Measurements from ENCODE around the gene GSE1. TPM values are rescaled to one million over a fixed set of nuclear protein-coding genes. Genes with fewer than 3 reads are reported as not detected.
A peak's percentile ranks its signal among the peaks of the same experiment; 100 is the strongest.

The GSE1 gene
- total and polyA plus RNA-seq, 5 donors from 2014 or later = 0.38 to 17.1 (median 0.55) TPM

DNA sequence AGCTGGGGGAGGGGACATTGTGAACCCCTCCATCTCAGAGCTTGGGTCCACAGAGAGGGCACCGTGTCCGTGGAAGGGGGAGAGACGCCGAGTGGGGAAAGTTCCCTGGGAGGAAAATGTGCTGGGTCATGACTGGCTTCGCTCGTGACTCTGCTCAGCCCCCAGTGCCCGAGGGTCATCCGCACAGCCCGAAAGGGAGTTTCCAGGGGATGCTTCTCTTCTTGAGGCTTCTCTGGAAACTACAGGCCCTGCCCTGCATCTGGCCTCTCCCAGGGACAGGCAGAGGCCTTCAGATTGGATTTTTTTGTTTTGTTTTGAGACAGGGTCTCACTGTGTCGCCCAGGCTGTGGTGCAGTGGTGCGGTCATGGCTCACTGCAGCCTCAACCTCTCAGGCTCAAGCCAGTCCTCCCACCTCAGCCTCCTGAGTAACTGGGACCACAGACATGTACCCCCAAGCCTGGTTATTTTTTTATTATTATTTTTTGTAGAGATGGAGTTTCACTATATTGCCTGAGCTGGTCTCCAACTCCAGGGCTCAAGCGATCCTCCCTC, 9.8 kb upstream of the GSE1 start:
- Mint-ChIP-seq H3K27ac (no peak overlapping the region), H3K4me1 (peaks cover 0 to 8% (median 0%) of the 10 kb centered on the region in 4 donors), H3K27me3 (peaks cover 4% of the 10 kb centered on the region), H3K9me3 (no peaks in the 10 kb centered on the region), H3K4me3 (no peak overlapping the region), H3K36me3 (no peaks in the 10 kb centered on the region)
- H3K27me3 ChIP-seq (ENCODE audit: control insufficient read depth, insufficient read depth, low read length) = no peaks in the 10 kb centered on the region
- H3K9me3 ChIP-seq (ENCODE audit: control insufficient read depth in 2 of 2, low read length in 2 of 2) = no peaks in the 10 kb centered on the region
- H3K36me3 ChIP-seq (ENCODE audit: control insufficient read depth, insufficient read depth, low read length) = no peaks in the 10 kb centered on the region
- DNase-seq (no peak), ATAC-seq (ENCODE audit: low read depth in 2 of 2) (no peak)
- H3K27ac ChIP-seq (ENCODE audit: insufficient read depth, low read length, poor library complexity, severe bottlenecking) = no peak overlapping the region
- H3K4me1 ChIP-seq (ENCODE audit: control insufficient read depth, insufficient read depth, low read length, poor library complexity, severe bottlenecking) = no peaks in the 10 kb centered on the region
- no peak overlapping the region for H3K4me3 ChIP-seq (ENCODE audit: low read depth, low read length)

DNA sequence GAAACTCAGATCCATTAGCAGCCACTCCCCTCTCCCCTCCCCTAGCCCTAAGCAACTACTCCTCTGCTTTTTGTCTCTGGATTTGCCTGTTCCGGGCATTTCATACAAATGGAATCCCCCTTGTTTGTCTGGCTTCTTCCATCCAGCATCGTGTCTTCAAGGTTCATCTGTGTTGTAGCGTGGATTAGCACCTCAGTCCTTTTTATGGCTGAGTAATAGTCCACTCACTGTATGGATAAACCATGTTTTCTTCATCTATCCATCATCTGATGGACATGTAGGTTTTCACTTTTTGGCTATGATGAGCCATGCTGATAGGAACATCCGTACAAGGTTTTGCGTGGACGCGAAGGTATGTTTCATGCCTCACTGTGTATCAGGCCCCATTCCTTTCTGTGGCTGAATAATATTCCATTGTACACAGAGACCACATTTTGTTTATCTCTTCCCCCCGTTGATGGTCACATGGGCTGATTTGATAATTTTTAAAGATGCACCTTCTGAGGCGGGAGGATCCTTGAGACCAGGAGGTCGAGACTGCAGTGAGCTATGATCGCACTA, 8.9 kb upstream of the GSE1 start:
- no peaks in the 10 kb centered on the region for H3K27me3 ChIP-seq (ENCODE audit: control insufficient read depth, insufficient read depth, low read length)
- no peak overlapping the region for H3K27ac ChIP-seq (ENCODE audit: insufficient read depth, low read length, poor library complexity, severe bottlenecking)
- H3K4me3 ChIP-seq (ENCODE audit: low read depth, low read length) = no peak overlapping the region
- Mint-ChIP-seq H3K27ac (no peak overlapping the region), H3K36me3 (no peaks in the 10 kb centered on the region), H3K4me3 (no peak overlapping the region), H3K27me3 (peaks cover 7% of the 10 kb centered on the region), H3K4me1 (peaks cover 0 to 8% (median 0%) of the 10 kb centered on the region in 4 donors), H3K9me3 (no peaks in the 10 kb centered on the region)
- no peaks in the 10 kb centered on the region for H3K36me3 ChIP-seq (ENCODE audit: control insufficient read depth, insufficient read depth, low read length)
- no peaks in the 10 kb centered on the region for H3K4me1 ChIP-seq (ENCODE audit: control insufficient read depth, insufficient read depth, low read length, poor library complexity, severe bottlenecking)
- DNase-seq (no peak), ATAC-seq (ENCODE audit: low read depth in 2 of 2) (no peak)
- no peaks in the 10 kb centered on the region for H3K9me3 ChIP-seq (ENCODE audit: control insufficient read depth in 2 of 2, low read length in 2 of 2)

DNA sequence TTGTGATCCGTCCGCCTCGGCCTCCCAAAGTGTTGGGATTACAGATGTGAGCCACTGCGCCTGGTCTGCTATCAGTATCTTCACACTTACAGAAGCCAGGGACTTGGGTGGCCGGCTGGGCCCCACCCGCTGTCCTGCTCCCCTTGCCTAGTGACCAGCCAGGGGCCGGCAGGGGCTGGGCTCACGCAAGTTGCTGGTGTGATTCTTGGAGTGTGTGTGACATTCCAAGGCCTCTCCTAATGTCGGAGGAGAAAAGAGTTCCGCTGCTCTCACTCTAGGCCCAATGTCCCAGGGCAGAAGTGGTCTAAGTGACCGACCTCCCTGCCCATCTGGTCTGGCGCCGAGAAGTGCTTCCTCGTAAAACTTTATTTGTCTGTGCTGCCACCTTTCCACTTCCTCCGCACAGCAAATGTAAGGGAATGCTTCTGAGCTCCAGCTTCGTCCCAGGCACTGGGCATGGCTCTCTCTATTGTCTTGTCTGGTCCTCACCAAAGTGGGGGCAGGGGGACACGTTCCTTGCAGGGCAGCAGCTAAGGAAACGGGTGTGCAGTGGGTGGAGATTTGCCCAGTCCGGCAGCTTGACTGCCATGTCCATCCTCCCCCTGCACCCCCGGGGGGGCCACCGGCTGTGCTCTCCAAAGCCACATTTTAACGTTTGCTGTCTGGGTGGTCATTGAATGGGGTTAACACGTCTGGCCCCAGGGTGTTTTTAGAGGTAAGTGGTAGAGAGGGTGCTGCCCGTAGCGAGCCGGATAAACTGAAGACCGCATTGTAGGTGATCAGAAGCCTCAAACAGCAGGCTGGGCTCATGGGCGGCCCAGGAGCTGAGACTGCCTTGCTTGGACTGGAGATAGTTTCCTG, 7.8 kb upstream of the GSE1 start:
- peaks cover 0 to 13% (median 0%) of the 10 kb centered on the region in 4 donors for H3K4me1 Mint-ChIP-seq
- H3K36me3 ChIP-seq (ENCODE audit: control insufficient read depth, insufficient read depth, low read length) = no peaks in the 10 kb centered on the region
- DNase-seq = no peak
- H3K9me3 Mint-ChIP-seq = no peaks in the 10 kb centered on the region
- no peak overlapping the region for H3K4me3 ChIP-seq (ENCODE audit: low read depth, low read length)
- no peak overlapping the region for H3K4me3 Mint-ChIP-seq
- no peaks in the 10 kb centered on the region for H3K9me3 ChIP-seq (ENCODE audit: control insufficient read depth in 2 of 2, low read length in 2 of 2)
- H3K27me3 ChIP-seq (ENCODE audit: control insufficient read depth, insufficient read depth, low read length) = no peaks in the 10 kb centered on the region
- H3K27me3 Mint-ChIP-seq = peaks cover 15% of the 10 kb centered on the region
- no peak overlapping the region for H3K27ac ChIP-seq (ENCODE audit: insufficient read depth, low read length, poor library complexity, severe bottlenecking)
- H3K36me3 Mint-ChIP-seq = no peaks in the 10 kb centered on the region
- ATAC-seq (ENCODE audit: low read depth in 2 of 2) = no peak
- no peak overlapping the region for H3K27ac Mint-ChIP-seq
- peaks cover 3% of the 10 kb centered on the region for H3K4me1 ChIP-seq (ENCODE audit: control insufficient read depth, insufficient read depth, low read length, poor library complexity, severe bottlenecking)

DNA sequence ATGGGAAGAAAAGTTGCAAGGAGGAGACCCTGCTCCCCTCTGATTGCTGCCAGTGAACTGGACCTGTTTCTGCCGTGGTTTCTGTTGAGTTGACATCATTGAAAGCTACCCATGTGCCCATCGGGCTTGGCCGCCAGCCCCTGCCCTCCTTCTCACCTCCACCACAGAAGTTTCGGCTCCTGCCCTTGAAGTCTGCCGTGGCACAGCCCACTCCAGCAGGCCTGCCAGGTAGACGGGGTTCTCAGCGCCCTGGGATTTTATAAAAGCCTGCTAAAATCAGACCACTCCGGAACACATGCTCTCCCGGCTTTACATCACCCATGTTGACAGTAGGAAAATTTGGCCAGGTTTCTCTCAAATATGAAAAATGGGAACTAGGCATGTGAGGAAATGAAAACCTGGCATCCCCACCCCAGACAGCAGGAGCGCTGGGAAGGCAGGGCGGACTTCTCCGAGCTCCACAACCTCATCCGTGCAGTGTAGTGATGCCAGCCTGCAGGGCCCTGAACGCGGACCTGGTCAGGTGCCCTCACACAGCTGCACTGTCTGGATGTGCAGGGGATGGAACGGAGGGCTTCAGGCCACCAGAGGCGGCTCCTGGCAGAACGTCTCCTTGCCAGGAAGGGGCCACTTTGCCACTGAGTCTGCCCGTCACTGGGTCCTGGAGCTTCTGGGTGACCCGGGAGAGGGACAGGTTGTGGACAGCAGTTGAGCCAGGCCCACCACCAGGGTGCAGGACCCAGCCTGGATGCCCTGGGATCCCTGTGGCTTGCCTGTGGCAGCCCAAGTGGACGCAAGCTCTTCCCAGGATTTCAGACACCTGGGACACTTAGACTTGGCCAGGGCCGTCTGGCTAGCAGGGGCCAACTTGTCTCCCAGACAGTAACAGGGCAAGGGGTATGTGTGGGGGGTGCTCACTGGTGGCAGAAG, 6.9 kb upstream of the GSE1 start:
- no peak for ATAC-seq (ENCODE audit: low read depth in 2 of 2)
- Histone ChIP-seq H3K9me3 (ENCODE audit: control insufficient read depth in 2 of 2, low read length in 2 of 2) (no peaks in the 10 kb centered on the region), H3K4me1 (ENCODE audit: control insufficient read depth, insufficient read depth, low read length, poor library complexity, severe bottlenecking) (peaks cover 12% of the 10 kb centered on the region), H3K4me3 (ENCODE audit: low read depth, low read length) (no peak overlapping the region), H3K27ac (ENCODE audit: insufficient read depth, low read length, poor library complexity, severe bottlenecking) (no peak overlapping the region), H3K27me3 (ENCODE audit: control insufficient read depth, insufficient read depth, low read length) (no peaks in the 10 kb centered on the region), H3K36me3 (ENCODE audit: control insufficient read depth, insufficient read depth, low read length) (no peaks in the 10 kb centered on the region)
- no peaks in the 10 kb centered on the region for H3K36me3 Mint-ChIP-seq
- H3K9me3 Mint-ChIP-seq = peaks cover 0 to 1% (median 0%) of the 10 kb centered on the region in 7 donors
- no peak for DNase-seq
- no peak overlapping the region for H3K27ac Mint-ChIP-seq
- peaks cover 0 to 20% (median 1%) of the 10 kb centered on the region in 4 donors for H3K4me1 Mint-ChIP-seq
- H3K27me3 Mint-ChIP-seq = peaks cover 20% of the 10 kb centered on the region
- H3K4me3 Mint-ChIP-seq = no peak overlapping the region

DNA sequence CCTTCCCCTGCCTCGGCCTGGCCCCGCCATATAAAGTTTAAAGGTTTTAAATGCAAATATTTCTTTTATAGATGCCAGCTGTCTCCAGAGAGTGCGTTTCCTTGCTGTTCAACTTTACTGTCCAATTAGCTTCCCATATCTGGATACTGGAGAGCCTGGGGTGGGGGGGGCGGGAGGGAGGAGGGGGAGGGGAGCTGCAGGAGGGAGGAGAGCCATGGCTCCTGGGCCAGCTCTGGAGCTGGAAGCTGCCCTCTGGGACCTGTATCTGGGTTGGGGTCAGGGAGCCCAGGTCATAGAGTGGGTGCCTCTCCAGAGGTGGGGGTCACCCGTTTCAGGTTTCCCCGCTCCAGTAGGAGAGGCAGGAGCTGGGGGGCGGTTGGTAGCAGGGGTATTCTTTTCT, 6.2 kb upstream of the GSE1 start:
- DNase-seq = no peak
- Mint-ChIP-seq H3K4me1 (peaks cover 0 to 22% (median 1%) of the 10 kb centered on the region in 4 donors), H3K27me3 (peaks cover 20% of the 10 kb centered on the region), H3K27ac (no peak overlapping the region), H3K36me3 (no peaks in the 10 kb centered on the region), H3K4me3 (no peak overlapping the region), H3K9me3 (peaks cover 0 to 1% (median 0%) of the 10 kb centered on the region in 7 donors)
- no peaks in the 10 kb centered on the region for H3K36me3 ChIP-seq (ENCODE audit: control insufficient read depth, insufficient read depth, low read length)
- H3K4me3 ChIP-seq (ENCODE audit: low read depth, low read length) = no peak overlapping the region
- H3K9me3 ChIP-seq (ENCODE audit: control insufficient read depth in 2 of 2, low read length in 2 of 2) = no peaks in the 10 kb centered on the region
- ATAC-seq (ENCODE audit: low read depth in 2 of 2) = no peak
- H3K4me1 ChIP-seq (ENCODE audit: control insufficient read depth, insufficient read depth, low read length, poor library complexity, severe bottlenecking) = peaks cover 19% of the 10 kb centered on the region
- H3K27me3 ChIP-seq (ENCODE audit: control insufficient read depth, insufficient read depth, low read length) = no peaks in the 10 kb centered on the region
- no peak overlapping the region for H3K27ac ChIP-seq (ENCODE audit: insufficient read depth, low read length, poor library complexity, severe bottlenecking)

DNA sequence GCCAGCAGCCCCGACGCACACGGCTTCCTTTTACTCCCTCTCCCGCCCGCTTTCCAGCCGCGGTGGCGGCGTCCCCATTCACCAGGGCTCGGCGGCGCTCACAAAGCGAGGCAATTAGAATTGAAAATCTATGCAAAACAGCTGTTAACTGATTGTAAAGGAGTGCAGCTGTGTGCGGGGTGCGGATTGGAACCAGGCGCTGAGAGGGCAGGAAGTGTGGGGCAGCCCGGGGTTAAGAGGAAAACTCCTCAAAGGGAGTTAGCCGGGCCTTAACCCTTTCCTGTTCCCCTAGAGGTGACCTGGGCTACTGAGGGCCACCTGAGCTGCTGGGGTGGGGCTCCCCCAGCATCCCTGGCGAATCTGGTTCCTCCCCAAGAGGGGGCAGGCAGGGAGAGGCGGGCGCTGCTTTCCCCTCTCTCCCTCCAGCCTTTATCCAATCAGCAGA, 5.8 kb upstream of the GSE1 start:
- Histone ChIP-seq H3K4me3 (ENCODE audit: low read depth, low read length) (no peak overlapping the region), H3K4me1 (ENCODE audit: control insufficient read depth, insufficient read depth, low read length, poor library complexity, severe bottlenecking) (peaks cover 20% of the 10 kb centered on the region), H3K9me3 (ENCODE audit: control insufficient read depth in 2 of 2, low read length in 2 of 2) (no peaks in the 10 kb centered on the region), H3K36me3 (ENCODE audit: control insufficient read depth, insufficient read depth, low read length) (no peaks in the 10 kb centered on the region), H3K27me3 (ENCODE audit: control insufficient read depth, insufficient read depth, low read length) (no peaks in the 10 kb centered on the region), H3K27ac (ENCODE audit: insufficient read depth, low read length, poor library complexity, severe bottlenecking) (no peak overlapping the region)
- Mint-ChIP-seq H3K9me3 (peaks cover 0 to 1% (median 0%) of the 10 kb centered on the region in 7 donors), H3K4me3 (no peak overlapping the region), H3K27me3 (peaks cover 20% of the 10 kb centered on the region), H3K4me1 (peaks cover 0 to 22% (median 1%) of the 10 kb centered on the region in 4 donors), H3K36me3 (no peaks in the 10 kb centered on the region), H3K27ac (peak overlapping the region in 1 of 3 donors; percentile 48)
- ATAC-seq (ENCODE audit: low read depth in 2 of 2) = no peak
- DNase-seq = no peak

DNA sequence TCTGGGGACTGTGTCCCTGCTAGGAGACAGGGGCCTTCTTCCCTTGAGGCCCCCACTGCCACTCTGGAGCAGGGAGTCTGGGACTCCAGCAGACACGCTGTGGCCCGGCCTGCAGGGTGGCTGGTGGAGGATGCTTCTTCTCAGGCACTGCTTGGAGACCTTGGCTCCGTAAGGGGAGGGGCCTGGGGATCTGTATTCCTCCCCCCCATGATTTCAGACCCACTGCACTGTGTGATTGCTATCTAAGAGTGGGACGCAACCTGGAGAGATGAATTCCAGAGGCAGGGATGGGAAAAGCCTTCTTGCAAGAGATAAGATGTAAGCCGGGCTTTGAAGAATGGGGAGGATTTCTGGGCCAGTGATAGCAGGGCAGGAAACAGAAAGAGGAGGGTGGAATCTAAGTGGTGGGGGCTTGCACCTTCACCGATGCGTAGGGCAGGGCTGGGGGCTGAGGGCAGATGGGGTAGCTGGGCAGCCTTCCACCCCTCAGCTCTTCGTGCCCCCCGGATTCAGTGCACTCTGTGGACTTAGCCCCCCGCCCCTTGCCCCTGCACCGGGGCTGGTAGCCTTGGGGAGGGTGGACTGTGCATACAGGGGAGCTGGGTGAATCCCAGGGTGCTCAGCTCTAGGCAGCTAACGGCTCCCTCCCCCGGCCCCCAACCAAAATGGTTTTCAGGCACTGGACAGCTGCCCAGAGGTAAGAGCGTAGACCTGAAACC, 5.2 kb upstream of the GSE1 start:
- H3K27me3 ChIP-seq (ENCODE audit: control insufficient read depth, insufficient read depth, low read length) = no peaks in the 10 kb centered on the region
- Mint-ChIP-seq H3K4me1 (peaks cover 0 to 22% (median 1%) of the 10 kb centered on the region in 4 donors), H3K27me3 (peaks cover 20% of the 10 kb centered on the region), H3K4me3 (no peak overlapping the region), H3K9me3 (peaks cover 0 to 1% (median 0%) of the 10 kb centered on the region in 7 donors), H3K27ac (peak overlapping the region in 1 of 3 donors; percentile 62), H3K36me3 (no peaks in the 10 kb centered on the region)
- H3K4me1 ChIP-seq (ENCODE audit: control insufficient read depth, insufficient read depth, low read length, poor library complexity, severe bottlenecking) = peaks cover 27% of the 10 kb centered on the region
- DNase-seq (no peak), ATAC-seq (ENCODE audit: low read depth in 2 of 2) (no peak)
- no peaks in the 10 kb centered on the region for H3K36me3 ChIP-seq (ENCODE audit: control insufficient read depth, insufficient read depth, low read length)
- H3K9me3 ChIP-seq (ENCODE audit: control insufficient read depth in 2 of 2, low read length in 2 of 2) = no peaks in the 10 kb centered on the region
- H3K27ac ChIP-seq (ENCODE audit: insufficient read depth, low read length, poor library complexity, severe bottlenecking) = no peak overlapping the region
- no peak overlapping the region for H3K4me3 ChIP-seq (ENCODE audit: low read depth, low read length)

Data from CD4-positive, CD25-positive, alpha-beta regulatory T cell (primary cell).